Skeletal muscle tissue (tissue), 4 donors: ENCODE results near the gene GTF2H2. TPM values are rescaled to one million over a fixed set of nuclear protein-coding genes. Genes with fewer than 3 reads are reported as not detected.
"Not testable (repeated sequence)": the region's sequence is repeated elsewhere in the genome, so short reads cannot be mapped to it uniquely, and the experiment has no call there.

Experiments
- H3K27ac ChIP-seq: one replicate; pipeline ENCODE4 v1.7.0; 2013; ENCODE audit warnings: mild to moderate bottlenecking, low read depth, low read length, inconsistent platforms
- H3K27me3 ChIP-seq, 3 donors: one replicate each; pipeline ENCODE4 v1.7.0; 2013; ENCODE audit warnings: low read length in 3 of 3; ENCODE audit not compliant: control insufficient read depth in 3 of 3, insufficient read depth in 3 of 3
- H3K36me3 ChIP-seq, 3 donors: one replicate each; pipeline ENCODE4 v1.7.0; 2013; ENCODE audit warnings: low read length in 3 of 3; ENCODE audit not compliant: control insufficient read depth in 3 of 3, insufficient read depth in 3 of 3
- H3K4me1 ChIP-seq, 3 donors: one replicate each; pipeline ENCODE4 v1.7.0; 2013; ENCODE audit warnings: low read length in 3 of 3, mild to moderate bottlenecking in 3 of 3; ENCODE audit not compliant: control insufficient read depth in 3 of 3, insufficient read depth in 3 of 3
- H3K4me3 ChIP-seq, 3 donors: one replicate each; pipeline ENCODE4 v1.7.0; 2013; ENCODE audit warnings: low read length in 3 of 3
- H3K9ac ChIP-seq, 3 donors: one replicate each; pipeline ENCODE4 v1.7.0; 2013; ENCODE audit warnings: low read length in 3 of 3, mild to moderate bottlenecking in 3 of 3, moderate library complexity in 2 of 3, low read depth in 1 of 3
- H3K9me3 ChIP-seq, 3 donors: one replicate each; pipeline ENCODE4 v1.7.0; 2013; ENCODE audit warnings: low read length in 3 of 3; ENCODE audit not compliant: control insufficient read depth in 3 of 3
- total RNA-seq: library from RNA; depleted of rRNA; stranded (reverse); fragments of >200 nt; gene quantifications from one replicate; pipeline ENCODE4 v1.2.3, GENCODE V29; 2014
- donor health status: Osteomylitis.

The GTF2H2 gene
- total RNA-seq = 21.9 TPM

DNA sequence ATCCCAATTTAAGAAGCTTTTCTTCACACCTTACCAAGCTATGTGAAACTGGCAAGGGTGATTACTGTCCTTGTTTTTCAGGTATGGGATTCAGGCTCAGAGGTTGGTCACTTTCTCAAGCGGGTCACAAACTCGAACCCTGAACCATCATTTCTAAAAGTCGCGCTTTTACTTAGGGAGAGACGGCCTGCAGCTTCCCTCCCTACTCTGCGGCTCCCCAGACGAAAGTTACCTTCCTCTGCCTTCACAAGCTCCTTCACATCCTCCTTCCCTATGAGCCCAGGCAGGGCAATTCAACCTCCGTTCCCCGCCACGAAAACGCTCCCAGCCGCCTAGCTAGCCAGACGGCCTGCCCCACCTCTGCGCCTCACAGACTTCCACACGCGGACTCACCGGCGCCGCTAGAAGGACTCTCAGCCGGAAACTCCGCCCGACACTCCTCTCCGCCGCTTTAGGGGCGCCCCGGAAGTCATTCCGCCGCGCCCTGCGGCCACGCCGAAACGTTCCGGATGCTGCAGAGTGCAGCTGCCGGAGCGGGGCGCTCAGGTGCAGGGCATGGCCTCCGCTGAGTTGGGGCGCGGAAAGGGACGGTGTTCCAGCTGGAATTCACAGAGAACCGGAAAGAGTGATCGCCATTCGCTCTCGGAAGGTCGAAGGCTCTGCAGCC is at the start of gene GTF2H2:
Gene GTF2H2, minus strand, starts transcription at position 415 of the 667 bp plus-strand sequence. CDS start 4,913 bp downstream, outside the sequence.
- H3K36me3 ChIP-seq, H3K27me3 ChIP-seq, H3K4me3 ChIP-seq, H3K4me1 ChIP-seq, H3K9ac ChIP-seq, H3K9me3 ChIP-seq, H3K27ac ChIP-seq: not testable (repeated sequence)

DNA sequence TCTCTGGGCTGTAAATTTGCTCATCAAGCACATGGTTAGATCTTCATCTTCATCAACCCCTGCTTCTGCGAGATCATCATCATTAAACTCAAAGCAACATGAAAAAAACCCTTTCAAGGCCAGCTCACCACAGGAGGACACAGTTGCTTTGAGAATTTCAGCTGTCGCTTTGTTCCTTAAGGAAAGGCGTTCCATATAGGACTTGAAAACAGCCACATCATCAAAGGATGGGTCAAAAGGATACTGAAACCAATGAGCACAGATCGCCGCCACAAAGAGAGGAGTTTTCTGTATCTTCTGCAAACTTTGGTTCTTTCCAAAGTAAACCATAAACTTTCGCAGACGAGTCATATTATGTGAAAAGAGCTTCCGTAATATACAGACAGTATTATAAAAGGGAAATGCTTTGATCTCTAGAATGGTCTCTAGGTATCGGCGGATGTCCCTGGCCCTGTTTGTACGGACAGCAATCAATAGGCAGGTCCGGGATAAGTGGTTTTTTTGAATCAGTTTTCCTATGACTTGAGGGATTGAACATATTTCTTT is 42.3 kb upstream of the GTF2H2 start:
- not testable (repeated sequence) for H3K4me1 ChIP-seq, H3K27ac ChIP-seq, H3K27me3 ChIP-seq, H3K36me3 ChIP-seq, H3K9ac ChIP-seq, H3K4me3 ChIP-seq, H3K9me3 ChIP-seq

DNA sequence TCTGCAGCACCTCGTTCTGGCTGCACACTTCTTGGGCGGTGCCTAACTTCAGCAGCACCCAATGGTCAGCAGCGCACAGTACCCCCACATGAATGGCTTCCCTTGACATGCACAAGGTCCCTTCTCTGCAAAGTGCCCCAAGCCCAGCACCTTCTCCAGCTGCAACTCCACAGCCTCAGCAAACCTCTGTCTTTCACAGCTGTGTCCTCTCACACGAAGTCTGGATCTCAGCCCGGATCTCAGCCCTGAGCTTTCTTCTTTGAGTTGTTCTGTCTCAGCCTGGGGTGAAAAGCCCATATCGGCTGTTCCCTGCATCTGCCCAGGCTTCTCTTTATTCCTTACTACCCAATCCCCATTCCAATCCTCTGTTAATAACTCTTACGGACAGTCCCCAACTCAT is 32.5 kb upstream of the GTF2H2 start:
- H3K4me3 ChIP-seq, H3K27ac ChIP-seq, H3K27me3 ChIP-seq, H3K9me3 ChIP-seq, H3K36me3 ChIP-seq, H3K9ac ChIP-seq, H3K4me1 ChIP-seq: not testable (repeated sequence)

DNA sequence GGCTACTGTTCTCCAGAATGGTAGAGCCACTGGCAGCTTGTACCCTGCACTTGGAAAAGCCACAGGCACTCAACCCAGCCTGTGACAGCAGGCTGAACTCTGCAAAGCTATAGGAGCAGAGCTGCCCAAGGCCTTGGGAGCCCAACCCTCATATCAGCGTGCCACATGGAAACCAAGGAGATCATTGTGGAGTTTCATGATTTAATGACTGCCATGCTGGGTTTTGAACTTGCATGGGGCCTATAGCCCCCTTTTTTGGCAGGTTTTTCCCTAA is 30.4 kb upstream of the GTF2H2 start:
- not testable (repeated sequence) for H3K9ac ChIP-seq, H3K27ac ChIP-seq, H3K4me1 ChIP-seq, H3K4me3 ChIP-seq, H3K9me3 ChIP-seq, H3K27me3 ChIP-seq, H3K36me3 ChIP-seq

DNA sequence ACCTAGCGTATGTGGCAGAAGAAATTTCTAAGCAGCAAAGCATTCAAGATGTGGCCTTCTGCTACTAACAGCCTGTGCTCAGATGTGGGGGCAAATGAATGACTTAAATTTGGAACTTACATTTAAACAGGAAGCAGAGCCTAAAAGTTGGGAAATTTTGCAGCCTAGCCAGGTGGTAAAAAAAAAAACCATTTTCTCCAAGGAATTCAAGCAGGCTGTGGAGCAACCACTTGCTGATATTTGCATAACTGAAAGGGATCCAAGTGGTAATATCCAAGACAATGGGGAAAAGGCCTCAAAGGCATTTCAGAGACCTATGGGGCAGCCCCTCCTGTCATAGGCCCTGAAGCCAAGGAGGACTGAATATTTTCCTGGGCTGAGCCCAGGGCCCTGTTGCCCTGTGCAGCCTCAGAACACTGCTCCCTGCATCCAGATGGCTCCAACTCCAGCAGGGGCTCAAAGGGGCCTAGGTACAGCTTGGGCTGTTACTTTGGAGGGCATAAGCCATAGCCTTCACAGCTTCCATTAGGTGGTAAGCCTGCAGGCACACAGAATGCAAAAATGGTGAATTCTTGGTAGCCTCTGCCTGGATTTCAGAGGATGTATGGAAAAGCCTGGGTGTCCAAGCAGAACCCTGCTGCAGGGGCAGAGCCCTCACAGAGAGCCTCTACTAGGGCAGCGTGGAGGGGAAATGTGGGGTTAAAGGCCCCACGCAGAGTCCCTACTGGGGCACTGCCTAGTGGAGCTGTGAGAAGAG is 29.9 kb upstream of the GTF2H2 start:
- not testable (repeated sequence) for H3K27ac ChIP-seq, H3K4me3 ChIP-seq, H3K36me3 ChIP-seq, H3K9ac ChIP-seq, H3K9me3 ChIP-seq, H3K4me1 ChIP-seq, H3K27me3 ChIP-seq

DNA sequence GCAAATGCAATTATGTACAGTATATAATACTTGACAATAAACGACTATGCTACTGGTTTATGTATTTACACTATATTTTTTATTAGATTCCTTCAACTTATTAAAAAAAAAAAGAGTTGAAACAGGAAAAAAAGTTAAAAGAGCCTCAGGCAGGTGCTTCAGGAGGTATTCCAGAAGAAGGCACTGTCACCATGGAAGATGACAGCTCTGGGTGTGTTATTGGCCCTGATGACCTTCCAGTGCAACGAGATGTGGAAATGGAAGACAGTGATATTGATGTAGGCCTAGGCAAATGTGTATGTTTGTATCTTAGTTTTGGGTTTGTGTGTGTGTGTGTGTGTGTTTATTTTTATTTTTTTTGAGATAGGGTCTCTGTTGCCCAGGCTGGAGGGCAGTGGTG is 22.3 kb upstream of the GTF2H2 start:
- H3K4me1 ChIP-seq, H3K27me3 ChIP-seq, H3K36me3 ChIP-seq, H3K9me3 ChIP-seq, H3K9ac ChIP-seq, H3K4me3 ChIP-seq, H3K27ac ChIP-seq: not testable (repeated sequence)

DNA sequence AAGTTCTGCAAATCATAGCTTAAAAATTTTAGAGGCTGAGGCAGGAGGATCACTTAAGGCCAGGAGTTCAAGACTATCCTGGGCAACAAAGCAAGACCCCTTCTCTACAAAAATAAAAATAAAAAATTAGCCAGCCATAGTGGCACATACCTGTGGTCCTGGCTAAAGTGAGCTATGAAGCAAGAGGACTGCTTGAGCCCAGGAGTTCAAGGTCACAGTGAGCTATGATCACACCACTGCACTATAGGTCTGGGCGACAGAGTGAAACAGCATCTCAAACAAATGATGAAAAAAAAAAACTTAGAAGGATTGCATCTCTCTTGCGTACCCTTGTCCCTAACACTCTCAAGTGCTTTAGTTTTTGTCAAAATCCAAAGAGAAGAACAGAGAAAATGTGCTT is 21.3 kb upstream of the GTF2H2 start:
- H3K27me3 ChIP-seq, H3K4me3 ChIP-seq: not testable (repeated sequence)

DNA sequence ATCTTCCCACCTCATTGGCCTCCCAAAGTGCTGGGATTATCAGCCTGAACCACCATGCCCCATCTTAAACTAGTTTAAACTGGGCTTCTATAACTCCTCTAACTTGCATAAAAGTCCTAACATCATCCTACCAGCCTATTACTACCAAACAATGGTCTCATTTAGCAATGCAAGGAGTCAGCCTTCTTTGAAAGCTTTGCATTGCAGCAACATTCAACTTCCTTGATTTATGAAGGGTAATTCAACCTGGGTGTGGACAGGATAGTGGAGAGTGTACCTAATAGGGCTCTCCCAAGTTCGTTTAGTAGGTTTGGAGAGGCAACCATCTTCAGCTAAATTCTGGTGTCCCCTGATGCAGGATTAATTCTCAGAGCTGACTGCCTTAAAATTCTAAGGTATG is 18.7 kb upstream of the GTF2H2 start:
- H3K9me3 ChIP-seq, H3K27me3 ChIP-seq, H3K4me1 ChIP-seq, H3K36me3 ChIP-seq, H3K4me3 ChIP-seq, H3K27ac ChIP-seq, H3K9ac ChIP-seq: not testable (repeated sequence)

More for the DNA sequence above, 21.3 kb upstream of the GTF2H2 start:
- not testable (repeated sequence) for H3K9me3 ChIP-seq, H3K36me3 ChIP-seq, H3K9ac ChIP-seq, H3K4me1 ChIP-seq, H3K27ac ChIP-seq

DNA sequence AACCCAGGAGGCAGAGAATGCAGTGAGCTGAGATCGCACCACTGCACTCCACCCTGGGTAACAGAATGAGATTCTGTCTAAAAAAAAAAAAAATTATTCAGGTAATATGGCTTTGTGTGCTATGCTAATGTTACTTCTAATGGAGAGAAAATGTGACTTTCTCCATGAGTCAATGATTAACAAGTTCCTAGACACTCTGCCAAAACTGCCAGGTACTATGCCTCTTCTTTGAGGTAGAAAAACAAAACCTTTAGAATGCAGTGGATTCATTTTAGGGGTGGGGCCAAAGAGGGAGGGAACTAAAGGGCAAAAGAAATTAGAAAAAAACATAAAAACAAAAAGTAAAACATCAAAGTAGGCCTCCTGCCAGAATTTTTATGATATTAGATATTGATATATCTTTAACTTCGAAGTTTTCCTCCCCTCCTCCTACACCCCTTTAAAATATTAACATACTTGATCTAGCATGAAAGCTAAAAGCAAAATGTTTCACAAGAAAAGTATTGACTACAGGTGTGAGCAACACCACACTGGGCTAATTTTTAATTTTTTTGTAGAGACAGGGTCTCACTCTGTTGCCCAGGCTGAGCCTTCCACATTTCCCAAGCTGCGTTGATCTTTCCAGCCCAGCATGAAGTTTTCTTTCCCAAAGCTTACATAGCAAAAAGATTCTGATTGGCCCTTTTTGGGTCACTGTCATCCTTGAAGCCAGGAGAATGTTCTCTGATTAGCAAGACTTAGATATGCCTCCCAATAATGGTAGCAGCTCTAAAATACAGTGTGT is 17.0 kb upstream of the GTF2H2 start:
- H3K27ac ChIP-seq, H3K9ac ChIP-seq, H3K36me3 ChIP-seq, H3K4me3 ChIP-seq, H3K4me1 ChIP-seq, H3K27me3 ChIP-seq, H3K9me3 ChIP-seq: not testable (repeated sequence)

DNA sequence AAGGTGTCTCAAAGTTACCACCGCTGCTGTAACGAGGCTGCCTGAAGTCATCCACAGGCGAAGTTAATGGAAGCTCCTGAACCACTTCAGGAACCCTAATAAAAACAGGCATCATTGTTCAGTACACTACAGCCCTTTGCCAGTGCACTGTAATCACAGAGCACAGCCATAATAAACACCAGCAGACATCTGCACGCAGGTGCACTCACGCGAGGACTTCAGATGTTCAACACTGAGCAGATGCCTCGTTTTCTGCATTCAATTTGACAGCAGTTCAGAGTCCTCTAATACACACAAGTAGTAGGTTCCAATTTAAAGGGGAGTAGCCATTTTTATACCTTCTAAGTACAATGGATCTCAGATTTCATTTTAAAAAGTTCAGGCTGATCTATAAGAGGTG is 15.4 kb upstream of the GTF2H2 start:
- not testable (repeated sequence) for H3K9ac ChIP-seq, H3K4me3 ChIP-seq, H3K4me1 ChIP-seq, H3K9me3 ChIP-seq, H3K27ac ChIP-seq, H3K27me3 ChIP-seq, H3K36me3 ChIP-seq
